HG02759 (cell line): ENCODE data around the gene BLVRA.

Experiments
- ATAC-seq: cut with Tn5 transposase; IDR thresholded peaks from one replicate; pipeline ENCODE4 v1.9.1; 2021; ENCODE audit warnings: mild to moderate bottlenecking, moderate library complexity; ENCODE audit not compliant: unreplicated experiment

The BLVRA gene

GRCh38 chr7:43855176-43855575 lies 96.7 kb downstream of the BLVRA start:
- no peak for ATAC-seq

- no peak for ATAC-seq
Observed at GRCh38 chr7:43856316-43856715, 97.8 kb downstream of the BLVRA start.
